ENCODE measurements around the gene RABIF. TPM values are rescaled to one million over a fixed set of nuclear protein-coding genes. Genes with fewer than 3 reads are reported as not detected.

RABIF gene
- total and polyA plus RNA-seq, 10 of the 15 experiments (the other 5 are each of a cell fraction or from before 2014, with no cell fraction given) = 4.7 to 18.2 (median 8.8) TPM

GRCh38 chr1:202844259-202844658 is 44.7 kb downstream of the RABIF start (continued):
- TF ChIP-seq CHD1 (IDR thresholded peaks at IDR 0.05; ENCODE audit: low read depth, low read length) (no peak), RELA (IDR thresholded peaks at IDR 0.05; ENCODE audit: borderline replicate concordance, partially characterized antibody) (no peak), CEBPZ (IDR thresholded peaks at IDR 0.05; ENCODE audit: low read depth, low read length) (no peak), CBX5 (IDR thresholded peaks at IDR 0.05; ENCODE audit: low read depth) (no peak)

GRCh38 chr1:202843081-202843480 is 45.9 kb downstream of the RABIF start:
- Histone ChIP-seq H3K4me2 (ENCODE audit: control insufficient read depth, insufficient read depth) (no peak overlapping the region), H4K20me1 (ENCODE audit: control insufficient read depth, insufficient read depth) (no peaks in the 10 kb centered on the region), H3K27me3 (replicated peaks in 1 of 2; ENCODE audit: control insufficient read depth in 2 of 2, insufficient read depth in 2 of 2, low read length in 1 of 2) (no peaks in the 10 kb centered on the region), H3K36me3 (ENCODE audit: control insufficient read depth in 2 of 2, insufficient read depth in 2 of 2, low read length in 1 of 2) (no peaks in the 10 kb centered on the region), H3K9ac (ENCODE audit: control insufficient read depth, insufficient read depth, low read length) (no peak overlapping the region), H3K4me1 (ENCODE audit: control insufficient read depth, insufficient read depth, low read length) (peaks cover 3% of the 10 kb centered on the region; the same call in 1 of the 2 replicates), H2AFZ (ENCODE audit: control insufficient read depth, low read depth, low read length) (no peak overlapping the region), H3K79me2 (ENCODE audit: control insufficient read depth, insufficient read depth, low read length) (no peaks in the 10 kb centered on the region), H3K4me3 (no peak overlapping the region), H3K27ac (ENCODE audit: control insufficient read depth, insufficient read depth) (no peak overlapping the region), H3K9me3 (replicated peaks; ENCODE audit: control insufficient read depth, insufficient read depth, low read length) (no peaks in the 10 kb centered on the region)
- ATAC-seq (no peak), DNase-seq (ENCODE audit: low read depth, low spot score) (no peak), FAIRE-seq (no peak)
- no TSS peak for BruUV-seq (replicated peaks)
- intact Hi-C loops (cut with micrococcal nuclease; ENCODE audit: unreplicated experiment) (no loop called here), in situ Hi-C loops (cut with MboI) (no loop called here)
- WGBS (ENCODE audit: insufficient coverage, insufficient replicate concordance, low lambda C conversion rate, missing lambda C conversion rate) = 61% methylated on average over 11 of the region's 11 CpGs
- ChIA-PET RAD21 (ENCODE audit: unreplicated experiment) (no interaction called here), POLR2A (no interaction called here), CTCF (no interaction called here), SMC1A (ENCODE audit: uncharacterized antibody, unreplicated experiment) (interaction anchor here (0.8 kb wide), 1 partner anchor 17 kb away, joined by 3 read pairs; no protein-coding TSS in a partner anchor)
- no peak for TF ChIP-seq CUX1 (IDR thresholded peaks at IDR 0.05; ENCODE audit: insufficient replicate concordance, low read depth, low read length)
- no peak for TF ChIP-seq SPI1 (IDR thresholded peaks at IDR 0.05; ENCODE audit: borderline replicate concordance, insufficient read depth, low read depth, low read length)
- no peak for TF ChIP-seq RBBP5 (conservative IDR thresholded peaks at IDR 0.05)
- no peak for TF ChIP-seq CREM (IDR thresholded peaks at IDR 0.05; ENCODE audit: low read depth)
- no peak for TF ChIP-seq HCFC1 (IDR thresholded peaks at IDR 0.05; ENCODE audit: low read length)
- no peak for TF ChIP-seq USF1 (IDR thresholded peaks at IDR 0.05; ENCODE audit: borderline replicate concordance, extremely low read length, insufficient read depth, low read depth, low read length)
- no peak for TF ChIP-seq HSF1 (IDR thresholded peaks at IDR 0.05; ENCODE audit: low read depth, low read length)
- TF ChIP-seq STAT1 (conservative IDR thresholded peaks at IDR 0.05) = no peak

All from GM12878 (cell line).